GM12892 (cell line): ENCODE results near the gene KDM1B.
"Not testable (repeated sequence)": the region's sequence is repeated elsewhere in the genome, so short reads cannot be mapped to it uniquely, and the experiment has no call there.

Experiments
- DNase-seq: peaks from one replicate; pipeline ENCODE4 v3.0.0; 2011; ENCODE audit not compliant: insufficient read length
- FAIRE-seq: peaks from 2 replicates; lab custom pipeline; 2011; peaks lifted over from hg19 to GRCh38; lab: Jason Lieb, UNC
- POLR2A ChIP-seq: IDR thresholded peaks from 2 replicates; pipeline ENCODE4 v1.6.1; 2011; ENCODE audit warnings: low read depth, low read length, control low read depth
- POLR2AphosphoS5 ChIP-seq: IDR thresholded peaks from 2 replicates; pipeline ENCODE4 v1.6.1; 2011; ENCODE audit warnings: low read depth, low read length, control low read depth
- TAF1 ChIP-seq: IDR thresholded peaks from 2 replicates; pipeline ENCODE4 v1.6.1; 2011; ENCODE audit warnings: low read depth, mild to moderate bottlenecking, control low read depth, low read length, borderline replicate concordance

The KDM1B gene

DNA sequence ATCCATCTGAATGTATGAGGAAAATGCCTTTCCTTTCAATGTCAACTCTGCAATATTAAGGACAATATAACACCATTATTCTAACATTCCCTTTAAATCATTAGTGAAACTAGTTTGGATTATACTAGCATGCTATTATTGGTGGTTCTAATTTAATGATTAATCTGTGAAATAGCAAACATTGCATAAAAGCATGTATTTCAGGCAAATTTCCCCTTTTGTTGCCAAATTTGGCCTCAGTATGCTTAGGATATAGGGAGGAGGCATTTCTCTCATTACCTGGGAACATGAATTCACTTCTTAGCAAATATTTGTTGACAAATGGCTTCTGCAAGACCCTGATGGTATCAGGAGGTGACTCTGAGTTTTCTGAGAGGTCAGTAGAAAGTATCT is 1.9 kb upstream of the KDM1B start:
- FAIRE-seq (no peak), DNase-seq (no peak)
- TF ChIP-seq POLR2AphosphoS5: no peak
- no peak for TF ChIP-seq TAF1
- no peak for TF ChIP-seq POLR2A

DNA sequence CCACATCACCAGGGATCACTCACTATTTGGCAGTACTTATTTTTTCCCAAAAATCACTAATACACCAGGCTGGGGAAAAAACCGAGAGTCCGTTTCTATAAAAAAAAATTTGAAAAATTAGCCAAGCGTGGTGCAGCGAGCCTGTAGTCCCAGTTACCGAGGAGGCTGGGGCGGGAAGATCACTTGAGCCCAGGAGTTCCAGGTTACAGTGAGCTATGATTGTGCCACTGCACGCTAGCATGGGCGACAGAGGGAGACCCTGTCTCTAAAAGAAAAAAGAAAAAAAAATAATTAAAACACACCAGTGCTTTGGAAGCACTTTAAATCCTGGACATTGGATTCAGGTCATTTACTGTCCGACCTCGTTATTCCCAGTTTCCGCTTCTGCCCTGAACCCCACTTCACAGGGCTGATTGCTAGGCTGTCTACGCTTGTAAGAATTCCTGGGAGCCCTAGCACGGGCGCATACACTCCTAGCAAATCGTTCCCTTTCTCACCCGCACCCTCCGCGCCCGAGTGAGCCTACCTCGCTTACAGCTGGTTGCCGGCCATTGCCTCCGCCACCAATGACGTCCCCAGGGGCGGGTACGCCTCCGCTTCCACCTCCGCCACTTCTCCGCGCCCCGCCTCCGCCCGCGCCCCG is 594 bp upstream of the KDM1B start, which contains the start of gene TPMT:
TPMT (minus strand) TSS at position 571 of the 643 bp plus-strand sequence. CDS start 5,950 bp downstream, outside the sequence.
- DNase-seq (no peak), FAIRE-seq (no peak)
- TF ChIP-seq POLR2A (peak; percentile 61; the same call in 1 of the 2 replicates), POLR2AphosphoS5 (peak; percentile 52), TAF1 (peak; percentile 50; the same call in 1 of the 2 replicates)

DNA sequence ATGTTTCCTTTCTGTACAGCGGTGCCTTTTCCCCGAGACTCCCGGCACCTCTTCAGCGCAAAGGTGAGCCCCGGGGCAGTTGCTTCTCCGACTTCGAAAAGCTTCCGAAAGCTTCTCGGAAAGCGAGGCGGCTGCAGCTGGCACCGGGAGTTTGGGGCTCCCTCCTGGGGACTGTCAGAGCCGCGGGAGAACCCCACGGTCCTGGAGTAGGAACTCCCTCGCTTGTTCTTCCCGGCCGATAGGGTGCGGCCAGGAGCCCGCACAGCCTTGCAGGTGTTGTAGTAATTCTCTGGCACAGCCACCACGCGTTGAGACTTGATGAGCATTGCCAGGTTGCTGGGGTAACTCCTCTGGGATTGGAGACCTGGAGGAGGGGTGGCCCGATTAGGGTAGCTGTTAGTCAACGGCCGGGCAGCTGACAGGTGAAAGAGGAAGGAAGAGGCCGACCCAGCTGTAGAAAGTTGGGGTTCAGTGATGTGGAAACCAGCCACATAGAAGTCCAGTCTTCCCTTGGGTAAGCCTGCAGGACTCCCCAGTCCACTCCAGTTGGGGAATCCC is 721 bp downstream of the KDM1B start:
- FAIRE-seq (peak; percentile 86), DNase-seq (peak; percentile 44)
- TF ChIP-seq POLR2A: no peak

DNA sequence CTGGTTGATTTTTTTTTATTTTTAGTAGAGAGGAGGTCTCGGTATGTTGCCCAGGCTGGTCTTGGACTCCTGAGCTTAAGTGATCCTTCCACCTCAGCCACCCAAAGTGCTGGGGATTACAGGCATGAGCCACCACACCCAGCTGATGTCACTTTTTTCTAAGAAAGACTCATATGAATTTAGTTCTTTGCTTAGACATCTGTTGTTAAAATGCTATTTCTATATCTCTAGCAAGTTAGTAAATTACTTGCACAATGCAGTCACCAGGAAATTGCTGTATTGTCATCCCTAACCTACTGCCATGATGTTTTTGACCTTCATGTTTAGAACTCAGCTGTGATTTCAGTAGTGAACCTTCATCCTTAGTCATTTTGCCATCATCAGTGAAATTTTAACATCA is 5.7 kb downstream of the KDM1B start:
- no peak for TF ChIP-seq TAF1
- no peak for TF ChIP-seq POLR2A
- no peak for TF ChIP-seq POLR2AphosphoS5
- no peak for FAIRE-seq
- DNase-seq: no peak

DNA sequence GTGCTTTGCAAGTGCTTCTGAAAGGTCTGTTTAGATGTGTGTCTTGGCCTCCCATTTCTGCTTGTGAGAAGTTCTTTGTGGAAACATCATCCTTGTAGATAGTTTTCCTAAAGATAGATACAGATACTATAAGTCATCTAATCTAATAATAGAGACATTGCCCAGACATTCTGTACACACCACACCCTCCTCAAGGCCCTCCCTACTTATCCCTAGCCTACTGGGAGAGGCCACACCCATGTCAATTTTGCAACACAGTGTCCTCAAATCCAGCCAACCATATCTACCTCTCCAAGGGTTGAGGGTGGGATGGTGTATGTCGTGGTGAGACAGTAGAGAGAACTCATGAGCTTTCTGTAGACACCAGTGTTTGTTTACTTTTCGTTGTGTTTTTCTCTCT is 6.2 kb downstream of the KDM1B start:
- TF ChIP-seq POLR2A (no peak), TAF1 (no peak), POLR2AphosphoS5 (no peak)
- DNase-seq (no peak), FAIRE-seq (no peak)

DNA sequence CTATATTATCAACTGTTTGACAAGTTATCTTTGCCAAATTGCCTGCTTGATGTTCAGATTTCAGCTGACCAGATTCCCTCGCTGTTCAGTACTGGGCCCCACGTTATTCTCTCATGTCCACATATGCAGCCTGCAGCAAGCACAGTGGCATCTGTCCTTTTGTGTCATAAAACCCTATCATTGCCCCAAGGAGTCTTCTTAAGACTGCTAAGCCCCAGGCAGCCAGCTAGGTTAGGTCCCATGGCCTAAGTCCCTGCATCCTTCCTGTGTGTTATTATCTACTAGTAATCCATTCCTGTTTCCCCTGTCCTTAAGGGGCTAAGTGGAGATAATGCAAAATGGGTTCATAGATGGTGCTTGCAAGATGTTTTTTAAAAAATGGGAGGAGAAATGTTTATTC is 7.2 kb downstream of the KDM1B start:
- FAIRE-seq (no peak), DNase-seq (no peak)
- TF ChIP-seq POLR2AphosphoS5 (no peak), POLR2A (no peak), TAF1 (no peak)

DNA sequence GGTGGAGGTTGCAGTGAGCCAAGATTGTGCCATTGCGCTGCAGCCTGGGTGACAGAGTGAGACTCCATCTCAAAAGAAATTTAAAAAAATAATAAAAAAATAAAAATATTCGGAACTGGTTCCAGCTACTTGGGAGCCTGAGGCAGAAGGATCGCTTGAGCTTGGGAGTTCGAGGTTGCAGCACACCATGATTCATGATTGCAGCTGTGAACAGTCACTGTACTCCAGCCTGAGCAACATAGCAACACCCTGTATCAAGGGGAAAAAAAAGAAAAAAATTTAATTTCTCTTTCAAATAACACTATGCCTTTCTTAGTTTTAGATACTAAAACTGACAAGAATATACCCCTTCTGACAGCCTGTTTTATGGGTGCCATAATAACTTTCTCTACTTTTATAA is 10.5 kb downstream of the KDM1B start:
- TF ChIP-seq POLR2A: no peak
- no peak for TF ChIP-seq TAF1
- TF ChIP-seq POLR2AphosphoS5: no peak
- DNase-seq (no peak), FAIRE-seq (no peak)

DNA sequence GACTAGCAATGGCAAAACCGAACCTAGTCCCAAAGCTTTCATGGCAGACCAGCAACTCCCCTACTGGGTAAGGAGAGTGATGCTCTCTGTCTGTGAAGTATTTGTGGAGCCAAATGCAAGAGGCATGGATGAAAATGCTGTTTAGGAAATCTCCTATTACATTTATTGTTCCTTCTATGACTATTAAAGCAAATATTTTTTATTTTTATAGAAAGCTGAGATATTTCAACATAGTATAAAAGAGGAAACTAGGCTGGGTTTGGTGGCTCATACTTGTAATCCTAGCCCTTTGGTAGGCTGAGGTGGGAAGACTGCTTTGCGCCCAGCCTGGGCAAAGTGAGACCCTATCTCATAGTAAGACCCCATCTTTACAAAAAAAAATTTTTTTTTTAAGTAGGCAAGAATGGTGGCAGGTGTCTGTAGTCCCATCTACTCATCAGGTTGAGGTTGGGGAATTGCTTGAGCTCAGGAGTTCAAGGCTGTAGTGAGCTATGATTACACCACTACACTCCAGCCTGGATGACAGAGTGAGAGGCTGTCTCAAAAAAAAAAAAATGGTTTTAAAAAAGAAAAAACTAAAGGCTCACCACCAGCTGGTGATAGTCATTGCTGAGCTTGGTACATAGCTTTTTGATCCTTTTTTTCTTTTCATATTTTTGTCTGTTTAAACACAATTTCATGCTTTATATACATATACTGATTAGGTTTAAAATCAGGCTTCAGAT is 11.3 kb downstream of the KDM1B start:
- FAIRE-seq (no peak), DNase-seq (no peak)
- no peak for TF ChIP-seq POLR2A
- no peak for TF ChIP-seq POLR2AphosphoS5
- TF ChIP-seq TAF1: no peak

DNA sequence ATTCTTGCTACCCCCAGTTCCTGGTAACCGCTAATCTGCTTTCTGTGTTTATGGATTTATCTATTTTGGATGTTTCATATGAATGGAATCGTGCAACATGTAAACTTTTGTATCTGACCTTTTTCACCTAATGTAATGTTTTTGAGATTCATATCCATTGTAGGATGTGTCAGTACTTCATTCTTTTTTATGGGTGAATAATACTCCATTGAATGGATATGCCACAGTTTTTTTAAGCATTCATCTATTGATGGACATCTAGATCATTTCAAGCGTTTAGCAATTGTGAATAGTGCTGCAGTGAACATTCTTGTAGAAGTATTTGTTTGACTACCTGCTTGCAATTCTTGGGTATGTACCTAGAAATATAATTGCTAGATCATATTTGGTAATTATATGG is 13.0 kb downstream of the KDM1B start:
- DNase-seq: no peak
- FAIRE-seq: no peak
- TF ChIP-seq POLR2A (no peak), POLR2AphosphoS5 (no peak), TAF1 (no peak)

DNA sequence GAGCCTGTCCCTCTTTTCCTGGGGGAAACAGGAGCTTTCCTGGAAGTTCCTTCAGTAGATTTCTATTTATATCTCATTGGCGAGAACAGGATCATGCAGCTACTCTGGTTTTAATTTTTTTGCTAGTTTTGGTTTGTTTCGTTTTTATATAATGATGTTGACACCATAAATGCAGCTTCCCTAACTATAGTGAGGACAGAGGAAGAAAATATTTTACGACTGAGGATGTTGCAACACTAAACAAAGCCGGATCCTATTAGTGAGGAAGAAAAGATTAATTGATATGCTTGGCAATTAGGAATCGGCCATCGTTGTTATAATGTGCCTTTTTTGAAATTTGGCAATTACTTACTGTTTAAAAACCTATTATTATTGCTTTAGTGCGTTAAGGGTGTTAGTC is 16.6 kb downstream of the KDM1B start:
- DNase-seq (no peak), FAIRE-seq (no peak)
- no peak for TF ChIP-seq POLR2AphosphoS5
- TF ChIP-seq POLR2A: no peak

DNA sequence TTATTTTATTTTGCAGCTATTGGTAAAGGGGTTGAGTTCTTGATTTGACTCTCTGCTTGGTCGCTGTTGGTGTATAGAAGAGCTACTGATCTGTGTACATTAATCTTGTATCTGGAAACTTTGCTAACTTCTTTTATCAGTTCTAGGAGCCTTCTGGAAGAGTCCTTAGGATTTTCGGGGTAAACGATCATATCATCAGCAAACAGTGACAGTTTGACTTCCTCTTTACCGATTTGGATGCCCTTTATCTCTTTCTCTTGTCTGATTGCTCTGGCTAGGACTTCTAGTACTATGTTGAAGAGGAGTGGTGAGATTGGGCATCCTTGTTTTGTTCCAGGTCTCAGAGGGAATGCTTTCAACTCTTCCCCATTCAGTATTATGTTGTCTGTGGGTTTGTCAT is 21.0 kb downstream of the KDM1B start:
- DNase-seq, FAIRE-seq: not testable (repeated sequence)

DNA sequence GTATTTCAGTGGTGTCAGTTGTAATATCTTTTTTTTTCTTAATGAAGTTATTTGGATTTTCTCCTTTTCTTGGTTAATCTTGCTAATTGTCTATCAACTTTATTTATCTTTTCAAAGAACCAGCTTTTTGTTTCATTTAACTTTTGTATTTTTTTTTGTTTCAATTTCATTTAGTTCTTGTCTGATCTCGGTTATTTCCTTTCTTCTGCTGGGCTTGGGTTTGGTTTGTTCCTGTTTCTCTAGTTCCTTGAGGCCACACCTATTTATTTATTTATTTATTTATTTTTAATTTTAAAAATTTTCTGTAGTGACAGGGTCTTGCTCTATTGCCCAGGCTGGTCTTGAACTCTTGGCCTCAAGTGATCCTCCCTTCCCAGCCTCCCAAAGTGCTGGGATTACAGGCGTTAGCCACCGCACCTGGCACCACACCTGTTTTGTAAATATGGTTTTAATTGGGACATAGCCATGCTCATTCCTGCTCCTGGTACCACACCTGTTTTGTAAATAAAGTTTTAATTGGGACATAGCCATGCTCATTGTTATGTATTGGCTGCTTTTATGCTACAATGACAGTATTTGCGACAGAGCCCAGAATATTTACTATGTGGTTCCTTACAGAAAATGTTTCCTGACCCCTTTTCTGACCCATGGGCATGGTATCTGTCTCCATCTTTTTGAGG is 22.2 kb downstream of the KDM1B start:
- no peak for DNase-seq
- no peak for TF ChIP-seq POLR2A
- no peak for TF ChIP-seq TAF1
- no peak for TF ChIP-seq POLR2AphosphoS5
- no peak for FAIRE-seq
